ENCODE results near the gene SLC5A4.

DNA sequence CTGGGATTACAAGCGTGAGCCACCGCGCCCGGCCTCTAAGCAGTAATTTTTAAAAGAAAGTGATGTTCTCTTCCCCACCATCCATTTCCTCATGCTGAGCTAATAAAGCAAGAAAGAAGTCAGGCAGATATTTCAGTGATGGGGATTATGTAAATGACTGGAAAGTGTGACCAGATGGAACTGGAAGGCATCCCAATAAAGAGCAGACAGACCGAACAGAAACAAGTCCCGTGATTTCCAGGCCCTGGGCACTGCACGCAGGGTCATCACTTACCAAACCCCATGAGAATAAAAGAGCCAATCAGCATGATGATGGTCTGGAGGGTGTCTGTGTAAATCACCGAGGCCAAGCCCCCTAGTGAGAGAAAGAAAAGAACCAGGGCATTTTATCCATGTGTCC lies 18.2 kb downstream of the SLC5A4 start:
- TF ChIP-seq, protein P1, sequence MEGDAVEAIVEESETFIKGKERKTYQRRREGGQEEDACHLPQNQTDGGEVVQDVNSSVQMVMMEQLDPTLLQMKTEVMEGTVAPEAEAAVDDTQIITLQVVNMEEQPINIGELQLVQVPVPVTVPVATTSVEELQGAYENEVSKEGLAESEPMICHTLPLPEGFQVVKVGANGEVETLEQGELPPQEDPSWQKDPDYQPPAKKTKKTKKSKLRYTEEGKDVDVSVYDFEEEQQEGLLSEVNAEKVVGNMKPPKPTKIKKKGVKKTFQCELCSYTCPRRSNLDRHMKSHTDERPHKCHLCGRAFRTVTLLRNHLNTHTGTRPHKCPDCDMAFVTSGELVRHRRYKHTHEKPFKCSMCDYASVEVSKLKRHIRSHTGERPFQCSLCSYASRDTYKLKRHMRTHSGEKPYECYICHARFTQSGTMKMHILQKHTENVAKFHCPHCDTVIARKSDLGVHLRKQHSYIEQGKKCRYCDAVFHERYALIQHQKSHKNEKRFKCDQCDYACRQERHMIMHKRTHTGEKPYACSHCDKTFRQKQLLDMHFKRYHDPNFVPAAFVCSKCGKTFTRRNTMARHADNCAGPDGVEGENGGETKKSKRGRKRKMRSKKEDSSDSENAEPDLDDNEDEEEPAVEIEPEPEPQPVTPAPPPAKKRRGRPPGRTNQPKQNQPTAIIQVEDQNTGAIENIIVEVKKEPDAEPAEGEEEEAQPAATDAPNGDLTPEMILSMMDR (IDR thresholded peaks at IDR 0.05), result no peak
- TF ChIP-seq POLR2AphosphoS5 (IDR thresholded peaks at IDR 0.05), result no peak
